ENCODE measurements around the gene AFAP1L2. TPM values are rescaled to one million over a fixed set of nuclear protein-coding genes. Genes with fewer than 3 reads are reported as not detected.

AFAP1L2 gene
- total and polyA plus RNA-seq, 2 donors (not counting 1 experiment from before 2014, with no cell fraction given) = 4.7 to 4.9 TPM

GRCh38 chr10:114375047-114375446 is 29.3 kb downstream of the AFAP1L2 start:
- Histone ChIP-seq H3K27me3 (replicated peaks in 1 of 4; ENCODE audit: control extremely low read depth in 1 of 4, control insufficient read depth in 3 of 4, insufficient read depth in 4 of 4, low read length in 3 of 4) (peaks cover 0 to 7% (median 2%) of the 10 kb centered on the region in 4 experiments), H2AFZ (ENCODE audit: insufficient read depth, low read depth, low read length, poor library complexity, severe bottlenecking) (no peak overlapping the region), H3K27ac (ENCODE audit: low read length in 2 of 2) (no peak overlapping the region), H3K9ac (ENCODE audit: low read length) (no peak overlapping the region), H3K4me2 (replicated peaks; ENCODE audit: low read depth, low read length, poor library complexity, severe bottlenecking) (no peak overlapping the region), H3K9me3 (ENCODE audit: control extremely low read depth in 1 of 3, control insufficient read depth in 2 of 3, insufficient read depth in 1 of 3, low read length in 2 of 3) (peaks cover 0 to 1% (median 0%) of the 10 kb centered on the region in 3 donors), H3K4me1 (ENCODE audit: control insufficient read depth in 2 of 2, insufficient read depth in 2 of 2, low read length in 2 of 2) (no peaks in the 10 kb centered on the region), H3K4me3 (ENCODE audit: control extremely low read depth in 1 of 5, extremely low read depth in 1 of 5, insufficient read depth in 1 of 5, low read depth in 2 of 5, low read length in 4 of 5) (no peak overlapping the region), H4K20me1 (ENCODE audit: control insufficient read depth, insufficient read depth, low read length, poor library complexity, severe bottlenecking) (no peaks in the 10 kb centered on the region), H3K36me3 (replicated peaks in 1 of 2; ENCODE audit: control extremely low read depth in 1 of 2, control insufficient read depth in 1 of 2, extremely low read depth in 1 of 2, insufficient read depth in 2 of 2, low read length in 1 of 2) (no peaks in the 10 kb centered on the region), H3K79me2 (ENCODE audit: control insufficient read depth, insufficient read depth, low read length) (no peaks in the 10 kb centered on the region)
- H3K27ac Mint-ChIP-seq = no peak overlapping the region
- no peak for ATAC-seq (ENCODE audit: low read depth)
- H3K27me3 Mint-ChIP-seq = peaks cover 17% of the 10 kb centered on the region
- POLR2A ChIA-PET = no interaction called here
- H3K9me3 Mint-ChIP-seq (ENCODE audit: insufficient read depth) = no peaks in the 10 kb centered on the region
- no peak for DNase-seq
- H3K4me3 Mint-ChIP-seq = no peak overlapping the region
- no CpG with 5 or more reads among the region's 3 CpGs for WGBS (ENCODE audit: insufficient coverage)
- no peaks in the 10 kb centered on the region for H3K4me1 Mint-ChIP-seq
- no peak for TF ChIP-seq EZH2 (IDR thresholded peaks at IDR 0.05; ENCODE audit: borderline replicate concordance, insufficient read depth, low read depth, low read length, poor library complexity, severe bottlenecking)
- no peak for TF ChIP-seq CTCF (IDR thresholded peaks at IDR 0.05)
- CTCF ChIA-PET = no interaction called here
- intact Hi-C loops (cut with micrococcal nuclease) = no loop called here

DNA sequence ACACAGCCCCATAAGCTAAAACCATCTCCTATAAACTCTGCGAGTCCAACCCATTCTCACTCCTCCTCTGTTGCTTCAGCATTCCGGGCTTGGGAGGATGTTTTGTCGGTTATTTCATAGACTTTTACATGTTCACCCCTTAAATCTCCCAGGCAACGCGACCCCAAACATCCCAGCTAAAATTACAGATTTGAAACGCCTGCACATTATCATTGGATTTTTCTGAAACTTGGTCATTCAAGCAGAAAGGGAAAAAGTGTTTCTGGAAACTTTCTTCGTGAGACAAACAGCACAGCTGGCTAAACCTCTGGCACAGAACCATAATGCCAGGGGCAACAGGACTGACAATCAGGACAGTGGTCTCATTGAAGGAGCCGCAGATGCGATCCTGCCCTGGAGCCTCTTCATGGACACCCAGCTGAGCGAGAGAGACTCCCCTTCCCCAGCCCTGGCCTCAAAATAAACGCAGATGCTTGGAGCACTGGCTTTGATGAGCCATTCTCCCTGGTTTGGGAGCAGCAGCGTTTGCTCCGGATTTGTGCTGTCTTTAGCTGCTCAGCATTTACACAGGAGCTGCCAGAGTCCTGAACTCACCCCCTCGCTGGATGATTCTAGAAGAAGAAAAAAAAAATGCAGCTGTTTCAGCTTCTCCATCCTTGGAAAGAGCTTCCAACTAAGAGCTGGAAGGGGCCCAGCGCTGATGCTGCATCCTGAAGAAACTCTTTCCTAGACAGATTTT is 30.1 kb downstream of the AFAP1L2 start:
- DNase-seq (no peak), ATAC-seq (ENCODE audit: low read depth) (no peak)
- Histone ChIP-seq H3K4me3 (ENCODE audit: control extremely low read depth in 1 of 5, extremely low read depth in 1 of 5, insufficient read depth in 1 of 5, low read depth in 2 of 5, low read length in 4 of 5) (no peak overlapping the region), H3K4me2 (replicated peaks; ENCODE audit: low read depth, low read length, poor library complexity, severe bottlenecking) (no peak overlapping the region), H3K36me3 (replicated peaks in 1 of 2; ENCODE audit: control extremely low read depth in 1 of 2, control insufficient read depth in 1 of 2, extremely low read depth in 1 of 2, insufficient read depth in 2 of 2, low read length in 1 of 2) (no peaks in the 10 kb centered on the region), H3K9me3 (ENCODE audit: control extremely low read depth in 1 of 3, control insufficient read depth in 2 of 3, insufficient read depth in 1 of 3, low read length in 2 of 3) (peaks cover 0 to 1% (median 0%) of the 10 kb centered on the region in 3 donors), H3K27me3 (replicated peaks in 1 of 4; ENCODE audit: control extremely low read depth in 1 of 4, control insufficient read depth in 3 of 4, insufficient read depth in 4 of 4, low read length in 3 of 4) (no peaks in the 10 kb centered on the region), H4K20me1 (ENCODE audit: control insufficient read depth, insufficient read depth, low read length, poor library complexity, severe bottlenecking) (no peaks in the 10 kb centered on the region), H3K27ac (ENCODE audit: low read length in 2 of 2) (no peak overlapping the region), H2AFZ (ENCODE audit: insufficient read depth, low read depth, low read length, poor library complexity, severe bottlenecking) (no peak overlapping the region), H3K9ac (ENCODE audit: low read length) (no peak overlapping the region), H3K4me1 (ENCODE audit: control insufficient read depth in 2 of 2, insufficient read depth in 2 of 2, low read length in 2 of 2) (no peaks in the 10 kb centered on the region), H3K79me2 (ENCODE audit: control insufficient read depth, insufficient read depth, low read length) (no peaks in the 10 kb centered on the region)
- H3K27ac Mint-ChIP-seq = no peak overlapping the region
- 94% methylated on average over 9 of the region's 15 CpGs for WGBS (ENCODE audit: insufficient coverage)
- intact Hi-C loops (cut with micrococcal nuclease) = no loop called here
- no peak overlapping the region for H3K4me3 Mint-ChIP-seq
- H3K4me1 Mint-ChIP-seq = no peaks in the 10 kb centered on the region
- CTCF ChIA-PET = no interaction called here
- H3K27me3 Mint-ChIP-seq = peaks cover 11% of the 10 kb centered on the region
- POLR2A ChIA-PET = no interaction called here
- no peaks in the 10 kb centered on the region for H3K9me3 Mint-ChIP-seq (ENCODE audit: insufficient read depth)
- TF ChIP-seq CTCF (IDR thresholded peaks at IDR 0.05) (no peak), EZH2 (IDR thresholded peaks at IDR 0.05; ENCODE audit: borderline replicate concordance, insufficient read depth, low read depth, low read length, poor library complexity, severe bottlenecking) (no peak)
